B cell (primary cell): ENCODE measurements around the gene MCTP1. TPM values are rescaled to one million over a fixed set of nuclear protein-coding genes. Genes with fewer than 3 reads are reported as not detected.

Experiments used
- ATAC-seq: fragments of 200-7000 bp; cut with Tn5 transposase; one replicate; pipeline ENCODE4 v1.10.0; 2021; ENCODE audit warnings: low read depth, mild to moderate bottlenecking, moderate number of reproducible peaks, moderate library complexity
- CTCF ChIA-PET: fragments of 350-600 bp; sonication (Branson Sonifier 250); formaldehyde crosslinking; loops from one replicate; lab custom pipeline; 2021; ENCODE audit warnings: antibody characterized with exemption, inconsistent platforms; lab: Charles Lee
- POLR2A ChIA-PET: fragments of 350-600 bp; sonication (Branson Sonifier 250); formaldehyde crosslinking; loops from one replicate; lab custom pipeline; 2021; ENCODE audit warnings: antibody characterized with exemption; lab: Charles Lee
- DNase-seq: peaks from one replicate; pipeline ENCODE4 v3.0.0; 2013
- H2AFZ ChIP-seq: 2 replicates; pipeline ENCODE4 v1.6.1; 2012; ENCODE audit warnings: mild to moderate bottlenecking, low read depth, low read length; ENCODE audit not compliant: insufficient read depth, poor library complexity, severe bottlenecking
- H3K27ac ChIP-seq, 2 donors: 1 replicate in 1 of 2; 2 replicates in 1 of 2; pipeline ENCODE4 v1.5.1; 2012 to 2013; ENCODE audit warnings: low read length in 2 of 2, mild to moderate bottlenecking in 2 of 2, moderate library complexity in 1 of 2
- H3K27me3 ChIP-seq, 4 experiments: fragments of 200-600 bp in 1 of 4; sonication (generic) in 1 of 4; replicated peaks in 1 of 4; 1 replicate in 2 of 4; 2 replicates in 2 of 4; pipeline versions ENCODE4 v1.6.1 to v1.7.0; 2013 to 2016; ENCODE audit warnings: low read length in 3 of 4, mild to moderate bottlenecking in 2 of 4, mixed read lengths in 1 of 4, moderate library complexity in 1 of 4; ENCODE audit not compliant: insufficient read depth in 4 of 4, control insufficient read depth in 3 of 4; ENCODE audit errors: control extremely low read depth in 1 of 4
- H3K36me3 ChIP-seq, 2 experiments: replicated peaks in 1 of 2; 1 replicate in 1 of 2; 2 replicates in 1 of 2; pipeline versions ENCODE4 v1.6.1 to v1.7.1; 2013; ENCODE audit warnings: low read length in 1 of 2; ENCODE audit not compliant: insufficient read depth in 2 of 2, control insufficient read depth in 1 of 2; ENCODE audit errors: control extremely low read depth in 1 of 2, extremely low read depth in 1 of 2
- H3K4me1 ChIP-seq, 2 donors: fragments of 200-600 bp in 1 of 2; sonication (generic) in 1 of 2; 1 replicate in 1 of 2; 2 replicates in 1 of 2; pipeline versions ENCODE4 v1.5.1 to v1.6.1; 2013 to 2017; ENCODE audit warnings: low read length in 2 of 2; ENCODE audit not compliant: control insufficient read depth in 2 of 2, insufficient read depth in 2 of 2
- H3K4me2 ChIP-seq: replicated peaks from 2 replicates; pipeline ENCODE3; 2012; ENCODE audit warnings: mild to moderate bottlenecking, low read depth, low read length; ENCODE audit not compliant: poor library complexity, severe bottlenecking
- H3K4me3 ChIP-seq, 5 experiments: fragments of 200-600 bp in 1 of 5; sonication (generic) in 1 of 5; 1 replicate in 3 of 5; 2 replicates in 2 of 5; pipeline versions ENCODE4 v1.5.1 to v1.7.0; 2011 to 2016; ENCODE audit warnings: low read length in 4 of 5, mild to moderate bottlenecking in 4 of 5, low read depth in 2 of 5, control low read depth in 1 of 5, moderate library complexity in 1 of 5; ENCODE audit not compliant: insufficient read depth in 1 of 5; ENCODE audit errors: control extremely low read depth in 1 of 5, extremely low read depth in 1 of 5
- H3K79me2 ChIP-seq: fragments of 200-600 bp; sonication (generic); one replicate; pipeline ENCODE4 v1.6.0; 2016; ENCODE audit warnings: low read length; ENCODE audit not compliant: control insufficient read depth, insufficient read depth
- H3K9ac ChIP-seq: fragments of 200-600 bp; sonication (generic); 2 replicates; pipeline ENCODE4 v1.6.1; 2017; ENCODE audit warnings: mild to moderate bottlenecking, low read length, moderate library complexity
- H3K9me3 ChIP-seq, 3 donors: one replicate each; pipeline versions ENCODE4 v1.6.1 to v1.7.1; 2013; ENCODE audit warnings: low read length in 2 of 3; ENCODE audit not compliant: control insufficient read depth in 2 of 3, insufficient read depth in 1 of 3; ENCODE audit errors: control extremely low read depth in 1 of 3
- H4K20me1 ChIP-seq: 2 replicates; pipeline ENCODE4 v1.6.0; 2012; ENCODE audit warnings: mild to moderate bottlenecking, low read length; ENCODE audit not compliant: insufficient read depth, control insufficient read depth, poor library complexity, severe bottlenecking
- H3K27ac Mint-ChIP-seq: one replicate; pipeline ENCODE4 v1.8.0; 2021; ENCODE audit warnings: mixed read lengths
- H3K27me3 Mint-ChIP-seq: one replicate; pipeline ENCODE4 v1.8.0; 2021; ENCODE audit warnings: mixed read lengths
- H3K4me1 Mint-ChIP-seq: one replicate; pipeline ENCODE4 v1.8.0; 2021; ENCODE audit warnings: mixed read lengths
- H3K4me3 Mint-ChIP-seq: one replicate; pipeline ENCODE4 v1.8.0; 2021; ENCODE audit warnings: mixed read lengths
- H3K9me3 Mint-ChIP-seq: one replicate; pipeline ENCODE4 v1.8.0; 2022; ENCODE audit warnings: mixed read lengths; ENCODE audit not compliant: insufficient read depth
- EZH2 ChIP-seq: IDR thresholded peaks from 2 replicates; pipeline ENCODE4 v1.6.1; 2012; ENCODE audit warnings: borderline replicate concordance, low read depth, mild to moderate bottlenecking, moderate library complexity, low read length; ENCODE audit not compliant: insufficient read depth, poor library complexity, severe bottlenecking
- WGBS: methylation state at CpG from one replicate; pipeline ENCODE4 v1.1.5; 2013; ENCODE audit warnings: missing lambda C conversion rate; ENCODE audit not compliant: insufficient coverage; 5-methylcytosine and 5-hydroxymethylcytosine counted together
- intact Hi-C: fragments of 100-400 bp; cut with micrococcal nuclease; formaldehyde crosslinking; loops from one replicate; pipeline ENCODE4 v1.10.0; 2022
- polyA plus RNA-seq: library from polyadenylated mRNA; depleted of rRNA; stranded (reverse); fragments of >200 nt; gene quantifications from 2 replicates; pipeline ENCODE4 v1.2.3, GENCODE V29; 2012
- total RNA-seq, 2 donors: library from RNA; stranded (reverse); fragments of 120-200 nt in 1 of 2; gene quantifications; 1 replicate in 1 of 2; 2 replicates in 1 of 2; pipeline versions ENCODE4 v1.2.3 to v1.2.4, GENCODE V29; 2013 to 2022
- TF ChIP-seq, protein P1 (sequence below): fragments of 200-600 bp; IDR thresholded peaks from one replicate; pipeline ENCODE4 v1.8.0; 2022; ENCODE audit warnings: antibody characterized with exemption, mild to moderate bottlenecking

MCTP1 gene
- total and polyA plus RNA-seq, 2 donors (not counting 1 experiment from before 2014, with no cell fraction given): 0.42 to 2.5 TPM

DNA sequence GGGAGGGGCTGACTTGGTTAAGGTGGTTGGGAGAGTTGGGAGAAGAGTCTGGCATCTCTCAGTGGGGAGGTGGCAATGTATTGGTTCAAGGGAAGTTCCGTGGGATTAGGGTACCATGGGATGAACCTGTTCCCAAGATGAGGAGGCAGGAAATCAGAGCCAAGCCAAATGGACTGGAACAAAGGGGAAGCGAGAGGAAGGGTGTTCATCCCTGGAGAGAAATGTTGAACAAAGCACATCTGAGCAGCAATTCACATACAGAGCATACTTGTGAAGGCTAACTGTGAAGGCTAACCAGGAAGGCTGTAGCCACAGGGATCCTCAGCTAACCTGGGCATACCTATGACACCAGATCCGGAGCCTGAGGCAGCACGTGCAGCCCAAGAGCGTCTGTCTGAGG, 214.0 kb downstream of the MCTP1 start:
- H3K79me2 ChIP-seq: no peaks in the 10 kb centered on the region
- no peak overlapping the region for H3K9ac ChIP-seq
- intact Hi-C loops: no loop called here
- H3K9me3 ChIP-seq: no peaks in the 10 kb centered on the region
- H3K36me3 ChIP-seq: no peaks in the 10 kb centered on the region
- Mint-ChIP-seq H3K27me3 (no peaks in the 10 kb centered on the region), H3K27ac (no peak overlapping the region), H3K4me1 (peaks cover 12% of the 10 kb centered on the region), H3K9me3 (no peaks in the 10 kb centered on the region), H3K4me3 (no peak overlapping the region)
- ATAC-seq: no peak
- no peaks in the 10 kb centered on the region for H3K27me3 ChIP-seq
- ChIA-PET POLR2A (no interaction called here), CTCF (no interaction called here)
- 94% methylated on average over 5 of the region's 5 CpGs for WGBS
- H3K4me3 ChIP-seq: no peak overlapping the region
- no peak overlapping the region for H3K4me2 ChIP-seq
- no peaks in the 10 kb centered on the region for H4K20me1 ChIP-seq
- H3K27ac ChIP-seq: no peak overlapping the region
- no peaks in the 10 kb centered on the region for H3K4me1 ChIP-seq
- no peak for DNase-seq
- no peak overlapping the region for H2AFZ ChIP-seq
- TF ChIP-seq, protein P1, sequence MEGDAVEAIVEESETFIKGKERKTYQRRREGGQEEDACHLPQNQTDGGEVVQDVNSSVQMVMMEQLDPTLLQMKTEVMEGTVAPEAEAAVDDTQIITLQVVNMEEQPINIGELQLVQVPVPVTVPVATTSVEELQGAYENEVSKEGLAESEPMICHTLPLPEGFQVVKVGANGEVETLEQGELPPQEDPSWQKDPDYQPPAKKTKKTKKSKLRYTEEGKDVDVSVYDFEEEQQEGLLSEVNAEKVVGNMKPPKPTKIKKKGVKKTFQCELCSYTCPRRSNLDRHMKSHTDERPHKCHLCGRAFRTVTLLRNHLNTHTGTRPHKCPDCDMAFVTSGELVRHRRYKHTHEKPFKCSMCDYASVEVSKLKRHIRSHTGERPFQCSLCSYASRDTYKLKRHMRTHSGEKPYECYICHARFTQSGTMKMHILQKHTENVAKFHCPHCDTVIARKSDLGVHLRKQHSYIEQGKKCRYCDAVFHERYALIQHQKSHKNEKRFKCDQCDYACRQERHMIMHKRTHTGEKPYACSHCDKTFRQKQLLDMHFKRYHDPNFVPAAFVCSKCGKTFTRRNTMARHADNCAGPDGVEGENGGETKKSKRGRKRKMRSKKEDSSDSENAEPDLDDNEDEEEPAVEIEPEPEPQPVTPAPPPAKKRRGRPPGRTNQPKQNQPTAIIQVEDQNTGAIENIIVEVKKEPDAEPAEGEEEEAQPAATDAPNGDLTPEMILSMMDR: no peak
- TF ChIP-seq EZH2: no peak

DNA sequence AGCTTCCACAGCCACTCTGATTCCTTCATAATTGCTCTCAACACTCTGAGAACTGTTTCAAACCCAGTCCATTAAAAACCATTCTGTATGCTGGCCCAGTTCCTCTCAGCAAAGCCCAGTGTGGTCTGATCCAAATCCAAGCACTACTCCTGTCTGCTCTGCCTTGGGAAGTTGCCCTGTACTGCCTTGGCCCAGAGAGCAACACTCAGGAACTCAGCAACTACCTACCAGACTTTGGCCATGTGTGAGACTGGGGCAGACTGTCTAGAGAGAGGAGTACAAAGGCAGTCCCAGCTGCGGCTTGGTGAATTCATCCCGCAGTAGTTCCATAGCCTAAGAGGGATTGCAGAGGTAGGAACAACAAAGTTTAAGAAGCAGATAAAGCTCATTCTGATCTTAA, 214.4 kb downstream of the MCTP1 start:
- H3K4me2 ChIP-seq: no peak overlapping the region

More for the DNA sequence above, 214.4 kb downstream of the MCTP1 start:
- DNase-seq: no peak
- Histone ChIP-seq H3K27ac (no peak overlapping the region), H4K20me1 (no peaks in the 10 kb centered on the region), H3K27me3 (no peaks in the 10 kb centered on the region), H3K9me3 (no peaks in the 10 kb centered on the region), H3K36me3 (no peaks in the 10 kb centered on the region), H3K4me3 (no peak overlapping the region), H3K79me2 (no peaks in the 10 kb centered on the region), H3K9ac (no peak overlapping the region), H2AFZ (no peak overlapping the region), H3K4me1 (no peaks in the 10 kb centered on the region)
- CTCF ChIA-PET: no interaction called here
- Mint-ChIP-seq H3K27me3 (no peaks in the 10 kb centered on the region), H3K9me3 (no peaks in the 10 kb centered on the region), H3K27ac (no peak overlapping the region), H3K4me3 (no peak overlapping the region), H3K4me1 (peaks cover 12% of the 10 kb centered on the region)
- TF ChIP-seq EZH2: no peak
- TF ChIP-seq, protein P1: no peak
- intact Hi-C loops: no loop called here
- WGBS: 100% methylated on average over 2 of the region's 2 CpGs
- POLR2A ChIA-PET: no interaction called here
- ATAC-seq: no peak
